CD14-positive monocyte (primary cell): ENCODE measurements around the gene INPP5B. TPM values are rescaled to one million over a fixed set of nuclear protein-coding genes. Genes with fewer than 3 reads are reported as not detected.
A peak's percentile ranks its signal among the peaks of the same experiment; 100 is the strongest.

Source experiments
- DNase-seq, 3 donors: peaks; one replicate each; pipeline ENCODE4 v3.0.0-alpha.2; 2011 to 2022
- H2AFZ ChIP-seq: 2 replicates; pipeline ENCODE4 v1.6.0; 2012; ENCODE audit warnings: mild to moderate bottlenecking, low read depth, low read length, inconsistent platforms; ENCODE audit not compliant: insufficient read depth, poor library complexity, severe bottlenecking
- H3K27ac ChIP-seq, 2 donors: 1 replicate in 1 of 2; 2 replicates in 1 of 2; pipeline ENCODE4 v1.5.1; 2012 to 2013; ENCODE audit warnings: low read length in 2 of 2, control low read depth in 1 of 2, inconsistent platforms in 1 of 2, low read depth in 1 of 2, mild to moderate bottlenecking in 1 of 2
- H3K27me3 ChIP-seq, 2 donors: one replicate each; pipeline versions ENCODE4 v1.6.0 to v1.6.1; 2011 to 2013; ENCODE audit warnings: low read length in 2 of 2; ENCODE audit not compliant: control insufficient read depth in 2 of 2, insufficient read depth in 2 of 2
- H3K36me3 ChIP-seq, 2 donors: replicated peaks in 1 of 2; 1 replicate in 1 of 2; 2 replicates in 1 of 2; pipeline versions ENCODE4 v1.5.1 to v1.6.1; 2012 to 2013; ENCODE audit warnings: low read length in 2 of 2, control low read depth in 1 of 2, inconsistent platforms in 1 of 2, mild to moderate bottlenecking in 1 of 2; ENCODE audit not compliant: insufficient read depth in 2 of 2, control insufficient read depth in 1 of 2
- H3K4me1 ChIP-seq, 2 donors: 1 replicate in 1 of 2; 2 replicates in 1 of 2; pipeline versions ENCODE4 v1.5.1 to v1.6.1; 2012 to 2013; ENCODE audit warnings: low read length in 2 of 2, control low read depth in 1 of 2, inconsistent platforms in 1 of 2, mild to moderate bottlenecking in 1 of 2, moderate library complexity in 1 of 2; ENCODE audit not compliant: insufficient read depth in 2 of 2, control insufficient read depth in 1 of 2
- H3K4me2 ChIP-seq: replicated peaks from 2 replicates; pipeline ENCODE3; 2012; ENCODE audit warnings: low read length, moderate library complexity, mild to moderate bottlenecking; ENCODE audit not compliant: poor library complexity, severe bottlenecking; ENCODE audit errors: extremely low read depth
- H3K4me3 ChIP-seq, 3 experiments: fragments of 200-600 bp in 1 of 3; sonication (generic) in 1 of 3; replicated peaks in 1 of 3; 1 replicate in 2 of 3; 2 replicates in 1 of 3; pipeline ENCODE4 v1.5.1; 2011 to 2013; ENCODE audit warnings: low read length in 3 of 3, mild to moderate bottlenecking in 3 of 3, control low read depth in 2 of 3, low read depth in 2 of 3, inconsistent platforms in 1 of 3, moderate library complexity in 1 of 3
- H3K79me2 ChIP-seq: 2 replicates; pipeline ENCODE4 v1.6.0; 2012; ENCODE audit warnings: mild to moderate bottlenecking, control low read depth, inconsistent platforms, low read length, moderate library complexity; ENCODE audit not compliant: insufficient read depth
- H3K9ac ChIP-seq: 2 replicates; pipeline ENCODE4 v1.6.0; 2017; ENCODE audit warnings: low read length, mild to moderate bottlenecking; ENCODE audit not compliant: insufficient read depth, poor library complexity, severe bottlenecking
- H3K9me3 ChIP-seq, 2 donors: replicated peaks in 1 of 2; 1 replicate in 1 of 2; 2 replicates in 1 of 2; pipeline versions ENCODE4 v1.5.1 to v1.6.1; 2012 to 2013; ENCODE audit warnings: low read length in 2 of 2, control low read depth in 1 of 2; ENCODE audit not compliant: control insufficient read depth in 1 of 2, insufficient read depth in 1 of 2
- H4K20me1 ChIP-seq: 2 replicates; pipeline ENCODE4 v1.6.0; 2012; ENCODE audit warnings: mild to moderate bottlenecking, low read length, control low read depth, moderate library complexity; ENCODE audit not compliant: insufficient read depth
- H3K27ac Mint-ChIP-seq, 7 donors: one replicate each; pipeline ENCODE4 v1.8.0; 2020; ENCODE audit warnings: mild to moderate bottlenecking in 7 of 7, mixed read lengths in 7 of 7, moderate library complexity in 6 of 7, inconsistent platforms in 2 of 7
- H3K27me3 Mint-ChIP-seq, 3 donors: one replicate each; pipeline ENCODE4 v1.8.0; 2021 to 2022; ENCODE audit warnings: low read depth in 3 of 3, mild to moderate bottlenecking in 3 of 3, mixed read lengths in 3 of 3, moderate library complexity in 3 of 3, inconsistent platforms in 1 of 3
- H3K36me3 Mint-ChIP-seq, 2 donors: one replicate each; pipeline ENCODE4 v1.8.0; 2020; ENCODE audit warnings: mixed read lengths in 2 of 2, inconsistent platforms in 1 of 2, mild to moderate bottlenecking in 1 of 2
- H3K4me1 Mint-ChIP-seq: one replicate; pipeline ENCODE4 v1.8.0; 2020; ENCODE audit warnings: mild to moderate bottlenecking, mixed read lengths
- H3K4me3 Mint-ChIP-seq, 2 donors: one replicate each; pipeline ENCODE4 v1.8.0; 2020; ENCODE audit warnings: mild to moderate bottlenecking in 2 of 2, mixed read lengths in 2 of 2, moderate library complexity in 1 of 2
- H3K9me3 Mint-ChIP-seq, 7 donors: one replicate each; pipeline ENCODE4 v1.8.0; 2020 to 2022; ENCODE audit warnings: mixed read lengths in 7 of 7, mild to moderate bottlenecking in 6 of 7, moderate library complexity in 6 of 7, inconsistent platforms in 2 of 7
- WGBS: methylation state at CpG from one replicate; pipeline ENCODE4 v1.1.5; 2013; ENCODE audit warnings: missing lambda C conversion rate; ENCODE audit not compliant: insufficient coverage; 5-methylcytosine and 5-hydroxymethylcytosine counted together
- intact Hi-C, 2 donors: fragments of 100-400 bp; cut with micrococcal nuclease; formaldehyde crosslinking; loops; one replicate each; pipeline versions ENCODE4 v1.15.0 to v1.15.1; 2023
- polyA plus RNA-seq, 3 donors: library from polyadenylated mRNA; depleted of rRNA in 1 of 3; unstranded in 2 of 3; stranded (reverse) in 1 of 3; fragments of 300-500 nt in 2 of 3; fragments of >200 nt in 1 of 3; fragmentation: Illumina TruSeq in 2 of 3; gene quantifications; 1 replicate in 2 of 3; 2 replicates in 1 of 3; pipeline ENCODE4 v1.2.3, GENCODE V29; 2012 to 2021
- TF ChIP-seq, protein P1 (sequence below): fragments of 200-600 bp; IDR thresholded peaks from one replicate; pipeline ENCODE4 v1.8.0; 2022; ENCODE audit warnings: antibody characterized with exemption, mild to moderate bottlenecking

Gene INPP5B
- polyA plus RNA-seq, 3 donors: 3.0 to 13.1 (median 5.8) TPM

DNA sequence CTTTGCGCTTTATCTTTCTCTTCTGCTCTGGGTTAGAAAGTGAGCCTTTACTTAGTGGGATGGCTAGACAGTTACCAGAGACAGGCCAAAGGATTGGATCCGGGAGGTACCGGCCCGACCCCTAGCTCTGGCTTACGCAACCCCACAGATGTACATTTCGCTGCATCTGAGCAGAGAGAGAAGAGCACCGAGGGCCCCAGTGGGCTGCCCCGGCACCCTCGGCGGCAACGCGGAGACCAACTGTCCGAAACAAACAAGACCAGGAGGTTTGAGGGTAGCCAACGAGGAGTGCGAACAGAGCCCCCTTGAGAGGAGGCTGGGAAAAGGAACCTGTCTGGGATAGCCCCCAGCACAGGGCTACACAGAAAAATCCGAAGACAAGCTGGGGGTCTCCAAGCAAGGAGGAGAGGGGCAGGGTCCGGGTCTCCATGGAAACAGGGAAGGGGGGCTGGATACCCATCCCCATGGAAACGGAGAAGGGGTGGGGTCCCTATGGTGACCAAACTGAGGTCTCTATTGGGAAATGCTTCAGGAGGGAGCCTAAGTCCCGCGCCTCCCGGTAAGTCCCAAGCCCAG, 87.8 kb downstream of the INPP5B start:
- Histone ChIP-seq H3K36me3 (peaks cover 26 to 56% of the 10 kb centered on the region in 2 donors), H3K9ac (peak overlapping the region; percentile 96), H2AFZ (peak overlapping the region; percentile 75), H4K20me1 (peaks cover 10% of the 10 kb centered on the region), H3K27ac (peak overlapping the region; percentile 88 to 99), H3K79me2 (peaks cover 55% of the 10 kb centered on the region), H3K9me3 (no peaks in the 10 kb centered on the region), H3K27me3 (no peaks in the 10 kb centered on the region), H3K4me2 (peak overlapping the region; percentile 83), H3K4me1 (peaks cover 52 to 61% of the 10 kb centered on the region in 2 donors), H3K4me3 (peak overlapping the region; percentile 74 to 97 (median 95))
- no peaks in the 10 kb centered on the region for H3K9me3 Mint-ChIP-seq
- H3K27me3 Mint-ChIP-seq: no peaks in the 10 kb centered on the region
- H3K36me3 Mint-ChIP-seq: peaks cover 36 to 68% of the 10 kb centered on the region in 2 donors
- intact Hi-C loops: loop anchor here (2.0 to 10.0 kb wide), 3 partner anchors 50 to 264 kb away; partner anchors contain the start of genes CDCA8 (in 1 of the 2), GNL2 (in 1 of the 2) and YRDC (in 1 of the 2)
- peak in 2 of 3 donors; percentile 16 to 57 for DNase-seq
- peak overlapping the region; percentile 95 for H3K4me3 Mint-ChIP-seq
- H3K27ac Mint-ChIP-seq: peak overlapping the region; percentile 97 to 99 (median 98)
- peaks cover 51% of the 10 kb centered on the region for H3K4me1 Mint-ChIP-seq
- WGBS: 0% methylated on average over 20 of the region's 21 CpGs
- TF ChIP-seq, protein P1, sequence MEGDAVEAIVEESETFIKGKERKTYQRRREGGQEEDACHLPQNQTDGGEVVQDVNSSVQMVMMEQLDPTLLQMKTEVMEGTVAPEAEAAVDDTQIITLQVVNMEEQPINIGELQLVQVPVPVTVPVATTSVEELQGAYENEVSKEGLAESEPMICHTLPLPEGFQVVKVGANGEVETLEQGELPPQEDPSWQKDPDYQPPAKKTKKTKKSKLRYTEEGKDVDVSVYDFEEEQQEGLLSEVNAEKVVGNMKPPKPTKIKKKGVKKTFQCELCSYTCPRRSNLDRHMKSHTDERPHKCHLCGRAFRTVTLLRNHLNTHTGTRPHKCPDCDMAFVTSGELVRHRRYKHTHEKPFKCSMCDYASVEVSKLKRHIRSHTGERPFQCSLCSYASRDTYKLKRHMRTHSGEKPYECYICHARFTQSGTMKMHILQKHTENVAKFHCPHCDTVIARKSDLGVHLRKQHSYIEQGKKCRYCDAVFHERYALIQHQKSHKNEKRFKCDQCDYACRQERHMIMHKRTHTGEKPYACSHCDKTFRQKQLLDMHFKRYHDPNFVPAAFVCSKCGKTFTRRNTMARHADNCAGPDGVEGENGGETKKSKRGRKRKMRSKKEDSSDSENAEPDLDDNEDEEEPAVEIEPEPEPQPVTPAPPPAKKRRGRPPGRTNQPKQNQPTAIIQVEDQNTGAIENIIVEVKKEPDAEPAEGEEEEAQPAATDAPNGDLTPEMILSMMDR: no peak

GRCh38 chr1:37854406-37854805, 92.4 kb downstream of the INPP5B start:
- Histone ChIP-seq H3K4me2 (peak overlapping the region; percentile 47), H3K4me3 (peak overlapping the region in 1 of 3 experiments; percentile 45), H3K36me3 (peaks cover 14 to 44% of the 10 kb centered on the region in 2 donors), H3K27me3 (no peaks in the 10 kb centered on the region), H2AFZ (no peak overlapping the region), H4K20me1 (peaks cover 10% of the 10 kb centered on the region), H3K79me2 (peaks cover 91% of the 10 kb centered on the region), H3K9ac (no peak overlapping the region), H3K9me3 (no peaks in the 10 kb centered on the region), H3K4me1 (peaks cover 94 to 97% of the 10 kb centered on the region in 2 donors), H3K27ac (peak overlapping the region; percentile 44 to 91)
- H3K9me3 Mint-ChIP-seq: no peaks in the 10 kb centered on the region
- H3K27me3 Mint-ChIP-seq: no peaks in the 10 kb centered on the region
- H3K36me3 Mint-ChIP-seq: peaks cover 33 to 58% of the 10 kb centered on the region in 2 donors
- H3K4me3 Mint-ChIP-seq: peak overlapping the region in 1 of 2 donors; percentile 69
- no peak for DNase-seq
- peaks cover 46% of the 10 kb centered on the region for H3K4me1 Mint-ChIP-seq
- TF ChIP-seq, protein P1: no peak
- WGBS: 96% methylated on average over 4 of the region's 6 CpGs
- H3K27ac Mint-ChIP-seq: peak overlapping the region in 5 of 7 donors; percentile 6 to 85 (median 72)
- intact Hi-C loops: loop anchor here in 1 of 2 donors (10.0 kb wide), 1 partner anchor 260 kb away; the partner anchor contains the start of gene GNL2
